Measurements from ENCODE around the gene OAS2. TPM values are rescaled to one million over a fixed set of nuclear protein-coding genes. Genes with fewer than 3 reads are reported as not detected.

OAS2 gene
- total and polyA plus RNA-seq, 7 experiments from 2014 or later, result 29.9 to 238 (median 63.6) TPM

DNA sequence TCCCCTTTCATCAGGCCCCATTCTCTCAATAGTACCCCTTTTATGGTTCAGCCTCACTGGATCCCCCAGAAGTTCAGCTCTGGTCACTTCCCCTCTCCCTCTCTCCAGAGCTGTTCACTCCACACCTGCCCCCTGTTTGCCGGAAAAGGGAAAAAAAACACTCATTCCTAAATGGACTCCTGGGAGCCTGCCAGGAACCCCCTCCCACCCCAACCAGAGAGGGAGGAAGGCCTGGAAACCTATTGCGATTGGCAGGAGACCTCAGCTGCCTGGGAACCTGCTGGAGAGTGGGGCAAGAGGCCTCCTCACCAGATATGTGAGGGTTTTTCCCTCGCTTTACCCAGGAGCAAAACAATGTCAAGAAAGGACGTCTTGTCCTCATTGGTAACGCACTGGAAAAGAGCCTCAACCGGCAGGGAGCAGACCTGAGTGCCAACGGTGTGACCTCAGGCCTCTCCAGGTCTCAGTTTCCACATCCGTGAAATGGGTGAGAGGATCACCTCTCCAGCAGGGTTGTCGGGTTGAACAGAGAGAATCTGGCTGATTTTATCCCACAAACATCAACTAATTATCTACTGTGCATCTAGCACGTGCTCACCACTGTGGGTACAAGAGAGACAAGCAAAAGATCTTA, 82.9 kb downstream of the OAS2 start:
- peaks cover 1 to 54% of the 10 kb centered on the region in 2 donors for H3K4me1 ChIP-seq (ENCODE audit: control insufficient read depth in 2 of 2, insufficient read depth in 2 of 2, low read length in 2 of 2)
- intact Hi-C loops (cut with micrococcal nuclease), result no loop called here
- Mint-ChIP-seq H3K36me3 (peaks cover 0 to 9% (median 0%) of the 10 kb centered on the region in 5 donors), H3K9me3 (no peaks in the 10 kb centered on the region), H3K27ac (peak overlapping the region in 5 of 9 donors; percentile 66 to 76 (median 67)), H3K4me1 (peaks cover 0 to 50% (median 19%) of the 10 kb centered on the region in 7 donors), H3K4me3 (peak overlapping the region in 3 of 10 donors; percentile 13 to 42 (median 15)), H3K27me3 (peaks cover 0 to 7% (median 0%) of the 10 kb centered on the region in 5 donors)
- peaks cover 0 to 7% (median 0%) of the 10 kb centered on the region in 3 experiments for H3K36me3 ChIP-seq (ENCODE audit: control insufficient read depth in 2 of 3, insufficient read depth in 3 of 3, low read length in 3 of 3)
- H3K27ac ChIP-seq (ENCODE audit: low read depth, low read length), result no peak overlapping the region
- no peak overlapping the region for H3K4me3 ChIP-seq (ENCODE audit: low read length)
- POLR2A ChIA-PET, result interaction anchor here (1.0 kb wide), 1 partner anchor 124 kb away, joined by 4 read pairs; the partner anchor contains the start of gene DDX54
- no peaks in the 10 kb centered on the region for H3K9me3 ChIP-seq (ENCODE audit: control insufficient read depth in 2 of 3, low read length in 3 of 3)
- DNase-seq (no peak), ATAC-seq (no peak)
- no peaks in the 10 kb centered on the region for H3K27me3 ChIP-seq (ENCODE audit: control insufficient read depth in 2 of 2, insufficient read depth in 2 of 2, low read length in 2 of 2)
- CTCF ChIA-PET, result interaction anchor here (1.5 kb wide), 1 partner anchor 13 kb away, joined by 6 read pairs; no protein-coding TSS in a partner anchor

Other genes with a start within 250 kb of the OAS2 start
- 1 to 10 TPM in 2 of 5 experiments, not detected in 3; 1.1 to 6.2 TPM for gene RPH3A, start 186.8 kb upstream of the OAS2 start, total RNA-seq
- gene RPH3A, start 186.8 kb upstream of the OAS2 start, polyA plus RNA-seq, result not detected
- 100 to 1,000 TPM in 1 of 5 experiments, 10 to 100 TPM in 1, 1 to 10 TPM in 3; 5.1 to 169 (median 6.1) TPM for gene OAS1, start 71.6 kb upstream of the OAS2 start, total RNA-seq
- 10 to 100 TPM in 1 of 2 donors, 1 to 10 TPM in 1; 9.2 to 30.3 TPM for gene OAS1, start 71.6 kb upstream of the OAS2 start, polyA plus RNA-seq
- 100 to 1,000 TPM in 1 of 5 experiments, 10 to 100 TPM in 4; 17.8 to 264 (median 21.6) TPM for gene OAS3, start 40.0 kb upstream of the OAS2 start, total RNA-seq
- 10 to 100 TPM; 14.8 to 20.7 TPM for gene OAS3, start 40.0 kb upstream of the OAS2 start, polyA plus RNA-seq
- gene DTX1, start 78.2 kb downstream of the OAS2 start, total RNA-seq, result 10 to 100 TPM in 2 of 5 experiments, 1 to 10 TPM in 2, not detected in 1; 4.2 to 15.8 (median 8.8) TPM
- 1 to 10 TPM in 1 of 2 donors, under 1 TPM in 1; 0.80 to 4.2 TPM for gene DTX1, start 78.2 kb downstream of the OAS2 start, polyA plus RNA-seq
- gene RASAL1, start 157.2 kb downstream of the OAS2 start, total RNA-seq, result 1 to 10 TPM in 3 of 5 experiments, under 1 TPM in 2; 0.19 to 1.6 (median 1.1) TPM
- 1 to 10 TPM; 1.6 to 2.1 TPM for gene RASAL1, start 157.2 kb downstream of the OAS2 start, polyA plus RNA-seq
- under 1 TPM in 3 of 5 experiments, not detected in 2; 0.29 to 0.88 (median 0.48) TPM for gene CFAP73, start 171.2 kb downstream of the OAS2 start, total RNA-seq
- not detected for gene CFAP73, start 171.2 kb downstream of the OAS2 start, polyA plus RNA-seq
- 10 to 100 TPM; 55.8 to 81.1 (median 76.7) TPM for gene DDX54, start 207.0 kb downstream of the OAS2 start, total RNA-seq
- 10 to 100 TPM; 18.9 to 40.3 TPM for gene DDX54, start 207.0 kb downstream of the OAS2 start, polyA plus RNA-seq
- 10 to 100 TPM in 3 of 5 experiments, 1 to 10 TPM in 2; 6.4 to 20.2 (median 14.1) TPM for gene RITA1, start 207.2 kb downstream of the OAS2 start, total RNA-seq
- gene RITA1, start 207.2 kb downstream of the OAS2 start, polyA plus RNA-seq, result 10 to 100 TPM; 23.2 to 28.9 TPM
- gene TPCN1, start 242.9 kb downstream of the OAS2 start, total RNA-seq, result 100 to 1,000 TPM in 3 of 5 experiments, 10 to 100 TPM in 2; 49.5 to 124 (median 107) TPM
- gene TPCN1, start 242.9 kb downstream of the OAS2 start, polyA plus RNA-seq, result 10 to 100 TPM; 15.3 to 31.2 TPM